Hypothalamus (tissue), 51 donors: ENCODE data around the gene GPR160.
"Not testable (repeated sequence)": the region's sequence is repeated elsewhere in the genome, so short reads cannot be mapped to it uniquely, and the experiment has no call there.

Source experiments
- DNase-seq, 51 donors: peaks; one replicate each; lab custom pipeline; 2025; lab: John Stamatoyannopoulos, UW

The GPR160 gene

DNA sequence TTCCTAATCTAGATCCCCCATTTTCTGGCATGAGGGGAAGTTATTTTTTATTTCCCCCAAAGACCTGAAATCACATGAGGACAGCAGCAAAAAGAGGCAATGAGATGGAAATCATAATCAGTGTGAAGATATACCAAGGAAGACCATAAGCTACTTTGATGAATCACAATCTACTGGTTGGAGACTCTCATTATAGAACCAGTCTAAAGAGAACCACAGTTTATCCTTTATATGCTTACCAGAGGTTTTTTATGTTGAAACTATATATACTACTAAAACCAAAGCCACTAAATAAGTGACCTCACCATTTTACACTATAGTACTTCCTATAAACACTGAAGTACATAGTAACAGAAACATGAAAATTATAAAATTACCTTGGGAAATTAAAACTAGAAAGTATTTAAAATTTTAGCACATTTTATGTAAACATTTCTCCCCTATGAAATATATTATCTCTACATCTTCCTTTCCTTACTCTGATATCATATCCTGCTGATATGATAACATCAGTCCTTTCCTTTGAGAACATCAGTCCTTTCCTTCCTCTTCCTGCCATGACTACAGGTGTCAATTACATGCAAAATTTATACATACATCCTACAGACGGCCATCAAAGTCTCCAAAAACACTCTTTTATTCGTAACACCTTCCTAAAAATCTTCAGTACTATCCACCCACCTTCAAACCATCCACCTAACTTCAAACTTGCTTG, 71.9 kb downstream of the GPR160 start:
- no peak for DNase-seq

DNA sequence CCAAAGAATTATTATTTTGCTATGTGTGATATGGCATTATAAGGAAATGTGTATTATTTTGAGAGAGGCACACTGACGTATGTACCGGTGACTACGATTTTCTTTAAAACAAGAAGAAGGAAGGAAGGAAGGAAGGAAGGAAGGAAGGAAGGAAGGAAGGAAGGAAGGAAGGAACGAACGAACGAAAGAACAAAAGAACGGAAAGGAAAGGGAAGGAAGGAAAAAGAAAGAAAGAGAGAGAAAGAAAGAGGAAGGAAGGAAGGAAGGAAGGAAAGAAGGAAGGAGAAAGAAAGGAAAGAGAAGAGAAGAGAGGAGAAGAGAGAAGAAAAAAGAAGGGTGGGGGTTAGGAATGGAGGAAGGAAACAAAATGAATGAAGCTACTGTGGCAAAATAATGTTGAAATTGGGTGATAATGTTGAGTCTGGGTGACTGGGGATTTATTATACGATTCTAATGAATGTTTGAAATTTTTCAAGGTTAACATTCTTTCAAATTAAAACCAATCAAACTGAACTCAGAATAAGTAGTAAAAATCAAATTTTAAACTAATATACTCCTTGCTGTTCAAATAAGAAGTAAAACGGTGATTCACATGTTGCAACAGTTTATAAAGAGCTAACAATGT, 73.5 kb downstream of the GPR160 start:
- DNase-seq: no peak

DNA sequence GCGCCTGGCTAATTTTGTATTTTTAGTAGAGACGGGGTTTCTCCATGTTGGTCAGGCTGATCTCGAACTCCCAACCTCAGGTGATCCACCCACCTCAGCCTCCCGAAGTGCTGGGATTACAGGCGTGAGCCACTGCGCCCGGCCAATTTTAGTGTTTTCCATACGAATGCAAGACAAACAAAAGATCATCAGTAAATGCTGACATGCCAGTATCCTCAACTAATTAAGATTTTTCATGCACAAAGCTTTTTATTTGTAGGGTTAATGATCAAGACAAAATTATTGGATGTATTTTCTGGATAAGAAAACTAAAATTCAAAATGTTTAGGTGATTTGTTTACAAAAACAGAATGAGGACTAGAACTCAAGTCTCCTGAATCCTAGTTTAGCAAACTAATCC, 76.4 kb downstream of the GPR160 start:
- not testable (repeated sequence) for DNase-seq

DNA sequence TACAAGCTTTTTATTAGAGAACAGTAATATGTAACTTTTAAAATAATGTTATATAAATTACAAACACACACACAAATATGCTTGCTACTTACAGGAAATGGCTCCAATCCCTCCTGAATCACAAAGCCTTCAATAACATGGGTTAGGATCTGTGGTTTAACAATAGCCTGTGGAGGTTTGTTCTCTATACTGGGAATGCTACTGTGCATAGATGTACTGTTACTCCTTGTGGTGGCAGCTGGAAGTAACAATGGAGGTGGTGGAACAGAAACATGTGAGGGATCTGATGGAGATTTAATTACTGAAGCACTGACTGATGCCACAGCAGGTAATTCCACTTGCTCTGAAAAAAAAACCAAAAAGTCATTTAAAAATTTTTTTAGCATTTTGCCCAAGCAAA, 79.3 kb downstream of the GPR160 start:
- no peak for DNase-seq

DNA sequence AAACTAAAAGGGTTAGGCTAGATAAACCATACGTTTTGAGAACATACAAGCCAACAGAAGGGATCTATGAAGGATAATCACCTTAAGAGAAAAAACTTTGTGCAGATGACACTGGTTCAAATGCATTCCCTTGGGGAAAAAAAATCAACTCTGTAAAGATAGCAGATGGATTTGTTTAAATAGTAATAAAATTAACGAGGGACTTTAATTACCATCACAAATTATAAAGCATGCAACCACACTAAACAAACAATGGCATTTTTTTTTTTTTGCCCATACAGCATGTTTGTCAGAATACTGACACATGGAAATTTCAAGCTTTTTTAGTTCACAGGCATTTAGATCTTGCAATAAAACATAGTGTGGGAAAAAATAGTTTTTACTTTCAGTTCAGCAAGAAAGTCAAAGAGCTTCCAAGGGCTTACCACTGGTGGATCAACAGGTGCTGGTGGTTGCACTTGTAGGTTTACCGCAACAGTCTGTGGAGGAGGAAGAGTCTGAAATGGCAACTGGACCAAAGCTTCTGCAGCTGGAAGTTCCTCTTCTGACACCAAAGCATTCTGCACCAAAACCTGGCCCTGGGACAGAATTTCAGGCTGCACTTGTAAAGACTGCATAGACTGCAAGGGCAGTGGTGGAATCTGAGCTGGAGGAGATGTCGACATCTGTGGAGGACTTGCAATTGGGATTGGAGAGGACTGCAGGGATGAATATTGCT, 90.6 kb downstream of the GPR160 start:
- DNase-seq: peak in 2 of 51 donors; percentile 3 to 8

DNA sequence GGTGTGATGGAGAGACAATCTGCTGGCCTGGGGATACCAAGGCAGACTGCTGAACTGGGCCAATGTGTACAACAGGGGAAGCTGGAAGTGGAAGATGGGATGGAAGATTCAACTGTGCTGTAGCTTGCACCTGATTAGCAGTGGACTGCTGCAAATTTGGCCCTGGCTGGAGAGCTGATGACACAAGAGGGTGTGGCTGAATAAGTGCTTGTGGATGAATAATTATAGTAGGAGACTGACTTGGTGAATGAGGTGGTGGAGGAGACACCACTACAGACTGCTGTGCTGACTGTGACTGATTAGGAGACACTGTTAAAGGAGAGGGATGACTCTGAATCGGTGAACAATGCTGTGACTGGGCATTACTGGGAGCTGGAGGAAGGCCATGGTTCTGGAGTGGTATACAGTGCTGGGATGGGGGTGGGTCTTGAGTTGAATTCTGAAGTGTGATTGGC, 91.2 kb downstream of the GPR160 start:
- DNase-seq: no peak

DNA sequence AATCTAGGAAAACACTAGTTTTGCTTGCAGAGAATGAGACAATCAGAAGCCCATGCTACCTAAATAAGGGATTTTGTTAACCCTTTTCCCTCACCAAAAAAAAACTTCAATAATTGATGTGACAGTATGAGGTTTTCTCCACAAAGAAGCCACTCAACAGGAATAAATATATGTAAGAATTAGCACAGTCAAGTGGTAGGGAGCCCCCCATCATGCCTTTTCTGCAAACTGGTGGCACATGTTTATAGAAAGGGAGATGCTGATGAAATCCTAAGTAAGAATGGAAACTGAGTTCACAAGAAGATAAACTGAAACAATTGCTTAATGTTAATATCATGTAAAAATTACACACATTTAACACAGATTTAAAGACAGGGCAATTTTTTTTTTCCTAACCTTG, 92.7 kb downstream of the GPR160 start:
- no peak for DNase-seq

DNA sequence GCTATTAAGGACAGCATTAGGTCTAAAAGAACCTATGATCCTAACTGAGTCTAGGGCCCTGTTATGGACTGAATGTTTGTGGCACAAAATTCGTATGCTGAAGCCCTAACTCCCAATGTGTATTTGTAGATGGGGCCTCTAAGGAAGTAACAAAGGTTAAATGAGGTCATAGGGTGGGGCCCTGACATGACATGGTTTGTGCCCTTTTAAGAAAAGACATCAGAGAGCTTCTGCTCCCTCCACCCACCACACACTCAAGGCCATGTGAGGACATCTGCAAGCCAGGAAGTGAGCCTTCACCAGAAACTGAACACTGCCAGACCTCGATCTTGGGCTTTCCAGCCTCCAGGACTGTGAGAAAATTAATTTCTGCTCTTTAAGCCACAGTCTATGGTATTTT, 94.5 kb downstream of the GPR160 start:
- DNase-seq: no peak
